Coronary artery (tissue), 2 donors: ENCODE measurements around the gene KCNMA1.

Experiments used
- DNase-seq: peaks from one replicate; pipeline ENCODE4 v3.0.0-alpha.2; 2017; ENCODE audit warnings: low spot score
- H3K27ac ChIP-seq, 2 donors: fragments of 200-600 bp; sonication (generic); one replicate each; pipeline ENCODE4 v1.5.1; 2016 to 2019
- H3K4me3 ChIP-seq: fragments of 200-600 bp; sonication (generic); 2 replicates; pipeline ENCODE4 v1.5.1; 2016; ENCODE audit warnings: mild to moderate bottlenecking, moderate library complexity
- TF ChIP-seq, protein P1 (sequence below): fragments of 200-600 bp; sonication (generic); IDR thresholded peaks from one replicate; pipeline ENCODE4 v1.5.1; 2019; ENCODE audit warnings: antibody characterized with exemption

The KCNMA1 gene

DNA sequence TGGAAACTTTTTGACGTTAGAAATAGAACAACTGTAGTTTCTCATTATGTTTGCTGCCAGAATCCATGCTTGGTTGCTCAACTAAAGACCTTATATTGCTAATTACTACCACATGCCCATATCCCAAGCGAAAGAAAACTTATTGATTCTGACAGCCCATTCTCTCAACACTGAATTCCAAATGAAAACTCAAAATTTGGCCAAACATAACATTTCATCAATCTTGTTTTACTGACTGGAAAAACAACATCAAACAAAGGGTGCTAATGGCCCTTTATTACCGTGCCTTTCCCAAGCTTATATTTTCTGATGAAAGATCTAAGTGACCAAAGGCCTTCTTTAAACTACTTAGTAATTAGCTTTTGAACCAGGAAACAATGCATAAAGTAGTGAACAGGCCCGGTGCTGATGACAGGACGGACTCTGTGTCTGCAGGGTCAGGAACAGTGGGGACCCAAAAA, 531.8 kb downstream of the KCNMA1 start:
- no peak overlapping the region for H3K4me3 ChIP-seq
- DNase-seq: no peak
- TF ChIP-seq, protein P1, sequence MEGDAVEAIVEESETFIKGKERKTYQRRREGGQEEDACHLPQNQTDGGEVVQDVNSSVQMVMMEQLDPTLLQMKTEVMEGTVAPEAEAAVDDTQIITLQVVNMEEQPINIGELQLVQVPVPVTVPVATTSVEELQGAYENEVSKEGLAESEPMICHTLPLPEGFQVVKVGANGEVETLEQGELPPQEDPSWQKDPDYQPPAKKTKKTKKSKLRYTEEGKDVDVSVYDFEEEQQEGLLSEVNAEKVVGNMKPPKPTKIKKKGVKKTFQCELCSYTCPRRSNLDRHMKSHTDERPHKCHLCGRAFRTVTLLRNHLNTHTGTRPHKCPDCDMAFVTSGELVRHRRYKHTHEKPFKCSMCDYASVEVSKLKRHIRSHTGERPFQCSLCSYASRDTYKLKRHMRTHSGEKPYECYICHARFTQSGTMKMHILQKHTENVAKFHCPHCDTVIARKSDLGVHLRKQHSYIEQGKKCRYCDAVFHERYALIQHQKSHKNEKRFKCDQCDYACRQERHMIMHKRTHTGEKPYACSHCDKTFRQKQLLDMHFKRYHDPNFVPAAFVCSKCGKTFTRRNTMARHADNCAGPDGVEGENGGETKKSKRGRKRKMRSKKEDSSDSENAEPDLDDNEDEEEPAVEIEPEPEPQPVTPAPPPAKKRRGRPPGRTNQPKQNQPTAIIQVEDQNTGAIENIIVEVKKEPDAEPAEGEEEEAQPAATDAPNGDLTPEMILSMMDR: no peak
- peak overlapping the region in 1 of 2 donors; percentile 35 for H3K27ac ChIP-seq

DNA sequence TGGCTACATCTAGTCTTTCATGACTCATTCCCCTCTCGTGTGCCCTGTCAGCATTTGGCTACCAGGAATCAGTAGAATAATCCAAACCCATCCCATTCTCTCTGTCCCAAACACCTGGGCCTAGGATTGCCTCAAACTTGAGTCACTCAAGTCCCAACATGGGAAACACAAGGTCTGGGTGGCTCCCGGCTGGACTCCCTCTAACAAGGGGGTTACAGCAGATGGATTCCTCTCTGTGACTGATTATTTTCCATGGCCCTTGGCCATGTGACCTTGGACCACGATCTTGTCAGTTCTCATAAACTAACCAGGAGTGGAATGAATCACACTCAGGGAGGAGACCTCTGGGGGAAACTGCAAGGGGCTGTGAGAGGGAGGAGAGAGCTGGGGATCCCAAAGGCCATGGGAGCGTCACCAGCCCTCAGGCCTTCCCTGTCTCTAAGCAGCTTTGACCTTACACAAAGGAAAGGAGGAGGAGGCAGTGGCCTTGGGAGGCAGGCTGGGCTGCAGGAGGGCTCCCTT, 533.1 kb downstream of the KCNMA1 start:
- TF ChIP-seq, protein P1: no peak
- DNase-seq: peak; percentile 79
- H3K27ac ChIP-seq: peak overlapping the region; percentile 23 to 59
- H3K4me3 ChIP-seq: no peak overlapping the region

- Histone ChIP-seq H3K27ac (no peak overlapping the region), H3K4me3 (no peak overlapping the region)
- DNase-seq: no peak
- TF ChIP-seq, protein P1: no peak
These were observed 534.4 kb downstream of the KCNMA1 start for GRCh38 chr10:77103213-77103612.

DNA sequence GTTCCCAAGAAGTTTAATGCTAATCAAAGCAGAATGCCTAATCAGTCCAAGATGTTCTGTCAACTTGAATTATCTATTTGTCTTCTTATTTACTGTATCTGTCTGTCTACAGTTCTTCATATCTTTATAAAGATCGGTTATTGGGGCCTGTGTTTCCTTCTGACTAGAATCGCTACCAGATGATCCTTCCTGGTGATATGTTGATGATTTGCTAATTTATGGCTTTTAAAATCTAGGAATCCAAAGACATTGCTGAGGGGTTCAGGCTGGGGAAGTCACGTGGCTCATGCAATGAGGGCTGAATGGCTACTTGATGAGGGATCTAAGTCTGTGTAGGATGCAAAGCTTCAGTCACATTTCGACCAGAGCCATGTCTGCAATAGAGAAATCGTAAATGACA, 536.3 kb downstream of the KCNMA1 start:
- no peak overlapping the region for H3K27ac ChIP-seq
- TF ChIP-seq, protein P1: no peak
- no peak overlapping the region for H3K4me3 ChIP-seq
- DNase-seq: no peak

GRCh38 chr10:77099136-77099535, 538.5 kb downstream of the KCNMA1 start:
- no peak overlapping the region for H3K27ac ChIP-seq
- no peak overlapping the region for H3K4me3 ChIP-seq
- DNase-seq: no peak
- TF ChIP-seq, protein P1: no peak

DNA sequence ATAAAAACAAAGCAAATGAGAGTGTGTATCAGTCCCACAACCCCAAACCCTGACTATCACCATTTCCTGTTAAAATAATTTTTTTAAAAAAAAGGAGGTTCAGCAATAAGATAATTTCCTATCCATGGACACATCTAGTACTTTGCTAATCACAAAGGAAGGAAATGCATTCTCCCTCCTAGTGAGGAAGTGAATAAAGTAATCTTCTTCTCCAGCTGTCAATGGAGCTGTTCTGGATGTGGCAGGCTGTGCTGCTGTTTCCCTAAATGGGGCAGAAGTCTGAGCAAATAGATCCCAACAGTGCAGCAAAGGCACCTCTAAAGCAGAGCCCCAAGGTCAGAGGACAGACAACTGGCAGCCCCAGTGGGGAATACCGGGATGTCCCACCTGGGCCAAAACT, 540.0 kb downstream of the KCNMA1 start:
- H3K27ac ChIP-seq: no peak overlapping the region
- DNase-seq: no peak
- no peak overlapping the region for H3K4me3 ChIP-seq
- TF ChIP-seq, protein P1: no peak

GRCh38 chr10:77093126-77093525, 544.5 kb downstream of the KCNMA1 start:
- TF ChIP-seq, protein P1: no peak
- no peak overlapping the region for H3K4me3 ChIP-seq
- no peak overlapping the region for H3K27ac ChIP-seq
- no peak for DNase-seq
